HEK293 (cell line): Measurements from ENCODE around the gene RAB1B.

Source experiments
- CTCF ChIA-PET: fragments of 350-600 bp; formaldehyde crosslinking; extraction: SDS; loops from one replicate; lab custom pipeline; 2021; ENCODE audit warnings: antibody characterized with exemption; lab: Yijun Ruan, JAX
- POLR2A ChIA-PET: fragments of 300-600 bp; formaldehyde crosslinking; extraction: SDS; loops from one replicate; lab custom pipeline; 2020; ENCODE audit warnings: antibody characterized with exemption, inconsistent platforms; lab: Yijun Ruan, JAX
- H3K27ac ChIP-seq: fragments of 200-500 bp; sonication (Bioruptor generic); 2 replicates; pipeline ENCODE4 v1.5.1; 2014; ENCODE audit warnings: low read depth, low read length, control low read depth, inconsistent platforms; ENCODE audit errors: extremely low read depth
- H3K36me3 ChIP-seq, 2 experiments: fragments of 200-500 bp in 1 of 2; sonication (Bioruptor generic) in 1 of 2; 1 replicate in 1 of 2; 2 replicates in 1 of 2; pipeline ENCODE4 v1.5.1; 2014 to 2017; ENCODE audit warnings: inconsistent platforms in 2 of 2, low read length in 2 of 2; ENCODE audit not compliant: control insufficient read depth in 2 of 2, insufficient read depth in 1 of 2
- H3K4me1 ChIP-seq: fragments of 200-500 bp; sonication (Bioruptor generic); 2 replicates; pipeline ENCODE4 v1.5.1; 2014; ENCODE audit warnings: mild to moderate bottlenecking, low read length, inconsistent platforms; ENCODE audit not compliant: control insufficient read depth, insufficient read depth
- H3K4me3 ChIP-seq: 2 replicates; pipeline ENCODE4 v1.5.1; 2011; ENCODE audit warnings: low read depth, mild to moderate bottlenecking, control low read depth, low read length, moderate library complexity
- H3K9me3 ChIP-seq: fragments of 200-500 bp; sonication (Bioruptor generic); 2 replicates; pipeline ENCODE4 v1.5.1; 2014; ENCODE audit warnings: low read depth, low read length, inconsistent platforms; ENCODE audit not compliant: control insufficient read depth, insufficient read depth
- GLIS1 ChIP-seq: fragments of 450-650 bp; formaldehyde crosslinking; IDR thresholded peaks from 2 replicates; pipeline ENCODE4 v1.5.1; 2016; ENCODE audit warnings: missing biosample characterization, missing genetic modification characterization
- GLIS2 ChIP-seq: fragments of 450-650 bp; formaldehyde crosslinking; IDR thresholded peaks from 2 replicates; pipeline ENCODE4 v1.5.1; 2016; ENCODE audit warnings: missing biosample characterization, missing genetic modification characterization
- PRDM4 ChIP-seq: fragments of 450-650 bp; formaldehyde crosslinking; IDR thresholded peaks from 2 replicates; pipeline ENCODE4 v1.5.1; 2017; ENCODE audit warnings: missing biosample characterization, missing genetic modification characterization
- SP2 ChIP-seq: fragments of 450-650 bp; formaldehyde crosslinking; IDR thresholded peaks from 2 replicates; pipeline ENCODE4 v1.5.1; 2016; ENCODE audit warnings: missing biosample characterization, missing genetic modification characterization
- WT1 ChIP-seq: fragments of 450-650 bp; formaldehyde crosslinking; IDR thresholded peaks from 2 replicates; pipeline ENCODE4 v1.5.1; 2016; ENCODE audit warnings: missing biosample characterization, missing genetic modification characterization
- YY1 ChIP-seq: fragments of 450-650 bp; formaldehyde crosslinking; IDR thresholded peaks from 2 replicates; pipeline ENCODE4 v1.5.1; 2018; ENCODE audit warnings: missing biosample characterization, missing genetic modification characterization
- ZBTB7A ChIP-seq: fragments of 450-650 bp; formaldehyde crosslinking; IDR thresholded peaks from 2 replicates; pipeline ENCODE4 v1.5.1; 2016; ENCODE audit warnings: low read depth, missing biosample characterization, missing genetic modification characterization
- ZFP3 ChIP-seq: fragments of 450-650 bp; formaldehyde crosslinking; IDR thresholded peaks from 2 replicates; pipeline ENCODE4 v1.5.1; 2016; ENCODE audit warnings: low read depth, missing biosample characterization, missing genetic modification characterization
- ZFP37 ChIP-seq: fragments of 450-650 bp; formaldehyde crosslinking; IDR thresholded peaks from 2 replicates; pipeline ENCODE4 v1.5.1; 2016; ENCODE audit warnings: missing biosample characterization, missing genetic modification characterization
- ZNF169 ChIP-seq: fragments of 450-650 bp; formaldehyde crosslinking; IDR thresholded peaks from 2 replicates; pipeline ENCODE4 v1.5.1; 2016; ENCODE audit warnings: missing biosample characterization, missing genetic modification characterization
- ZNF266 ChIP-seq: fragments of 450-650 bp; formaldehyde crosslinking; IDR thresholded peaks from 2 replicates; pipeline ENCODE4 v1.5.1; 2016; ENCODE audit warnings: missing biosample characterization, missing genetic modification characterization, low read depth
- ZNF274 ChIP-seq, 2 experiments: fragments of 200-500 bp in 1 of 2; fragments of 450-650 bp in 1 of 2; sonication (Bioruptor generic) in 1 of 2; formaldehyde crosslinking in 1 of 2; IDR thresholded peaks; 2 replicates each; pipeline versions ENCODE4 v1.5.1 to v1.6.1; 2014 to 2016; ENCODE audit warnings: borderline replicate concordance in 1 of 2, inconsistent platforms in 1 of 2, low read length in 1 of 2, missing biosample characterization in 1 of 2, missing genetic modification characterization in 1 of 2
- ZNF394 ChIP-seq: fragments of 450-650 bp; formaldehyde crosslinking; IDR thresholded peaks from 2 replicates; pipeline ENCODE4 v1.5.1; 2016; ENCODE audit warnings: missing biosample characterization, missing genetic modification characterization, mild to moderate bottlenecking, moderate library complexity, borderline replicate concordance
- ZNF548 ChIP-seq: fragments of 450-650 bp; formaldehyde crosslinking; IDR thresholded peaks from 2 replicates; pipeline ENCODE4 v1.5.1; 2016; ENCODE audit warnings: missing biosample characterization, missing genetic modification characterization
- ZNF639 ChIP-seq: fragments of 450-650 bp; formaldehyde crosslinking; IDR thresholded peaks from 2 replicates; pipeline ENCODE4 v1.5.1; 2016; ENCODE audit warnings: missing biosample characterization, missing genetic modification characterization
- ZNF777 ChIP-seq: fragments of 450-650 bp; formaldehyde crosslinking; IDR thresholded peaks from 2 replicates; pipeline ENCODE4 v1.5.1; 2017; ENCODE audit warnings: missing biosample characterization, missing genetic modification characterization, borderline replicate concordance
- ZNF837 ChIP-seq: fragments of 450-650 bp; formaldehyde crosslinking; IDR thresholded peaks from 2 replicates; pipeline ENCODE4 v1.5.1; 2016; ENCODE audit warnings: missing biosample characterization, missing genetic modification characterization
- ZSCAN30 ChIP-seq: fragments of 450-650 bp; IDR thresholded peaks from 2 replicates; pipeline ENCODE4 v1.5.1; 2018; ENCODE audit warnings: missing biosample characterization, mild to moderate bottlenecking, missing genetic modification characterization, moderate library complexity
- TF ChIP-seq, protein P1 (sequence below): fragments of 450-650 bp; formaldehyde crosslinking; IDR thresholded peaks from 2 replicates; pipeline ENCODE4 v1.5.1; 2016; ENCODE audit warnings: missing biosample characterization, missing genetic modification characterization
- TF ChIP-seq, protein P2 (sequence below): fragments of 450-650 bp; formaldehyde crosslinking; IDR thresholded peaks from 2 replicates; pipeline ENCODE4 v1.5.1; 2016; ENCODE audit warnings: missing biosample characterization, missing genetic modification characterization

The RAB1B gene

GRCh38 chr11:66282468-66283455 lies 14.3 kb downstream of the RAB1B start (continued):
- TF ChIP-seq ZNF394 (tag by site-specific recombination) (peak; percentile 61; the same call in 1 of the 2 replicates), ZNF266 (tag by site-specific recombination) (no peak), SP2 (tag by site-specific recombination) (peak; percentile 23; the same call in 1 of the 2 replicates)
- TF ChIP-seq, all 188 proteins: peak for 22

GRCh38 chr11:66283461-66284105 lies 15.1 kb downstream of the RAB1B start:
- H3K4me1 ChIP-seq = no peaks in the 10 kb centered on the region
- peaks cover 0 to 31% of the 10 kb centered on the region in 2 experiments; a peak in 1 of 3 replicates for H3K36me3 ChIP-seq
- ChIA-PET POLR2A (interaction anchor here (0.6 to 1.3 kb wide), 5 partner anchors 12 to 770 kb away, joined by 3 to 8 read pairs (median 4); no protein-coding TSS in a partner anchor), CTCF (interaction anchor here (0.6 to 3.8 kb wide), 11 partner anchors 13 to 141 kb away, joined by 3 to 24 read pairs (median 4); no protein-coding TSS in a partner anchor)
- TF ChIP-seq GLIS1 (tag by site-specific recombination) (peak; percentile 47; the same call in 1 of the 2 replicates), GLIS2 (peak; percentile 26; the same call in 1 of the 2 replicates)
- TF ChIP-seq, protein P1, sequence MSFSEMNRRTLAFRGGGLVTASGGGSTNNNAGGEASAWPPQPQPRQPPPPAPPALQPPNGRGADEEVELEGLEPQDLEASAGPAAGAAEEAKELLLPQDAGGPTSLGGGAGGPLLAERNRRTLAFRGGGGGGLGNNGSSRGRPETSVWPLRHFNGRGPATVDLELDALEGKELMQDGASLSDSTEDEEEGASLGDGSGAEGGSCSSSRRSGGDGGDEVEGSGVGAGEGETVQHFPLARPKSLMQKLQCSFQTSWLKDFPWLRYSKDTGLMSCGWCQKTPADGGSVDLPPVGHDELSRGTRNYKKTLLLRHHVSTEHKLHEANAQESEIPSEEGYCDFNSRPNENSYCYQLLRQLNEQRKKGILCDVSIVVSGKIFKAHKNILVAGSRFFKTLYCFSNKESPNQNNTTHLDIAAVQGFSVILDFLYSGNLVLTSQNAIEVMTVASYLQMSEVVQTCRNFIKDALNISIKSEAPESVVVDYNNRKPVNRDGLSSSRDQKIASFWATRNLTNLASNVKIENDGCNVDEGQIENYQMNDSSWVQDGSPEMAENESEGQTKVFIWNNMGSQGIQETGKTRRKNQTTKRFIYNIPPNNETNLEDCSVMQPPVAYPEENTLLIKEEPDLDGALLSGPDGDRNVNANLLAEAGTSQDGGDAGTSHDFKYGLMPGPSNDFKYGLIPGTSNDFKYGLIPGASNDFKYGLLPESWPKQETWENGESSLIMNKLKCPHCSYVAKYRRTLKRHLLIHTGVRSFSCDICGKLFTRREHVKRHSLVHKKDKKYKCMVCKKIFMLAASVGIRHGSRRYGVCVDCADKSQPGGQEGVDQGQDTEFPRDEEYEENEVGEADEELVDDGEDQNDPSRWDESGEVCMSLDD (tag by site-specific recombination) = no peak
- H3K9me3 ChIP-seq = no peaks in the 10 kb centered on the region
- H3K27ac ChIP-seq = no peak overlapping the region
- H3K4me3 ChIP-seq = no peak overlapping the region

- Histone ChIP-seq H3K4me1 (no peaks in the 10 kb centered on the region), H3K36me3 (peaks cover 0 to 31% of the 10 kb centered on the region in 2 experiments; a peak in 1 of 3 replicates), H3K9me3 (no peaks in the 10 kb centered on the region), H3K27ac (no peak overlapping the region), H3K4me3 (no peak overlapping the region)
- POLR2A ChIA-PET = interaction anchor here (1.3 kb wide), 1 partner anchor 28 kb away, joined by 3 read pairs; no protein-coding TSS in a partner anchor
- CTCF ChIA-PET = interaction anchor here (0.8 to 1.4 kb wide), 4 partner anchors 15 to 62 kb away, joined by 3 to 6 read pairs (median 4); no protein-coding TSS in a partner anchor
- TF ChIP-seq ZNF837 (tag by site-specific recombination) (no peak), ZSCAN30 (tag by site-specific recombination) (no peak), ZFP37 (no peak), WT1 (tag by site-specific recombination) (no peak), ZFP3 (no peak), ZNF548 (tag by site-specific recombination) (no peak), YY1 (tag by site-specific recombination) (no peak), ZNF169 (no peak), ZNF274 (IDR thresholded peaks at IDR 0.05; ENCODE audit: low read length) (no peak), ZNF274 (tag by site-specific recombination; IDR thresholded peaks at IDR 0.05; ENCODE audit: borderline replicate concordance) (no peak), ZNF777 (tag by site-specific recombination) (no peak), ZBTB7A (tag by site-specific recombination) (no peak), PRDM4 (no peak), ZNF639 (tag by site-specific recombination) (no peak)
- TF ChIP-seq, protein P2, sequence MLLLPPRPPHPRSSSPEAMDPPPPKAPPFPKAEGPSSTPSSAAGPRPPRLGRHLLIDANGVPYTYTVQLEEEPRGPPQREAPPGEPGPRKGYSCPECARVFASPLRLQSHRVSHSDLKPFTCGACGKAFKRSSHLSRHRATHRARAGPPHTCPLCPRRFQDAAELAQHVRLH (tag by site-specific recombination) = no peak
These were observed 16.2 kb downstream of the RAB1B start for GRCh38 chr11:66284526-66285078.
